ENCODE measurements around the gene MAP3K2.

MAP3K2 gene

GRCh38 chr2:127384529-127384928 lies 3.2 kb downstream of the MAP3K2 start:
- no peak for TF ChIP-seq CTCF (IDR thresholded peaks at IDR 0.05; ENCODE audit: insufficient read depth, missing control alignments)
- FAIRE-seq (no peak), DNase-seq (ENCODE audit: insufficient read length, low spot score) (no peak)

- DNase-seq (ENCODE audit: insufficient read length, low spot score) (no peak), FAIRE-seq (no peak)
- TF ChIP-seq CTCF (IDR thresholded peaks at IDR 0.05; ENCODE audit: insufficient read depth, missing control alignments), result no peak
These were observed 4.9 kb downstream of the MAP3K2 start for GRCh38 chr2:127382831-127383230.

- DNase-seq (ENCODE audit: insufficient read length, low spot score) (no peak), FAIRE-seq (peak; percentile 55)
- no peak for TF ChIP-seq CTCF (IDR thresholded peaks at IDR 0.05; ENCODE audit: insufficient read depth, missing control alignments)
These were observed 6.0 kb downstream of the MAP3K2 start for GRCh38 chr2:127381762-127382161.

- no peak for DNase-seq (ENCODE audit: insufficient read length, low spot score)
- no peak for TF ChIP-seq CTCF (IDR thresholded peaks at IDR 0.05; ENCODE audit: insufficient read depth, missing control alignments)
- FAIRE-seq, result no peak
These were observed 7.9 kb downstream of the MAP3K2 start for GRCh38 chr2:127379712-127380355.

- no peak for DNase-seq (ENCODE audit: insufficient read length, low spot score)
- no peak for FAIRE-seq
- TF ChIP-seq CTCF (IDR thresholded peaks at IDR 0.05; ENCODE audit: insufficient read depth, missing control alignments), result no peak
These were observed 9.1 kb downstream of the MAP3K2 start for GRCh38 chr2:127378720-127379119.

GRCh38 chr2:127377262-127377661 lies 10.5 kb downstream of the MAP3K2 start:
- FAIRE-seq (no peak), DNase-seq (ENCODE audit: insufficient read length, low spot score) (no peak)
- no peak for TF ChIP-seq CTCF (IDR thresholded peaks at IDR 0.05; ENCODE audit: insufficient read depth, missing control alignments)

GRCh38 chr2:127376257-127376656 lies 11.5 kb downstream of the MAP3K2 start:
- TF ChIP-seq CTCF (IDR thresholded peaks at IDR 0.05; ENCODE audit: insufficient read depth, missing control alignments), result no peak
- DNase-seq (ENCODE audit: insufficient read length, low spot score) (no peak), FAIRE-seq (no peak)
